GM19193 (cell line): Measurements from ENCODE around the gene TOMM40L.
A peak's percentile ranks its signal among the peaks of the same experiment; 100 is the strongest.

Experiments used
- POLR2A ChIP-seq: IDR thresholded peaks from 4 replicates; pipeline ENCODE4 v1.6.1; 2011; ENCODE audit not compliant: insufficient read depth, insufficient read length; ENCODE audit errors: extremely low read depth

The TOMM40L gene

DNA sequence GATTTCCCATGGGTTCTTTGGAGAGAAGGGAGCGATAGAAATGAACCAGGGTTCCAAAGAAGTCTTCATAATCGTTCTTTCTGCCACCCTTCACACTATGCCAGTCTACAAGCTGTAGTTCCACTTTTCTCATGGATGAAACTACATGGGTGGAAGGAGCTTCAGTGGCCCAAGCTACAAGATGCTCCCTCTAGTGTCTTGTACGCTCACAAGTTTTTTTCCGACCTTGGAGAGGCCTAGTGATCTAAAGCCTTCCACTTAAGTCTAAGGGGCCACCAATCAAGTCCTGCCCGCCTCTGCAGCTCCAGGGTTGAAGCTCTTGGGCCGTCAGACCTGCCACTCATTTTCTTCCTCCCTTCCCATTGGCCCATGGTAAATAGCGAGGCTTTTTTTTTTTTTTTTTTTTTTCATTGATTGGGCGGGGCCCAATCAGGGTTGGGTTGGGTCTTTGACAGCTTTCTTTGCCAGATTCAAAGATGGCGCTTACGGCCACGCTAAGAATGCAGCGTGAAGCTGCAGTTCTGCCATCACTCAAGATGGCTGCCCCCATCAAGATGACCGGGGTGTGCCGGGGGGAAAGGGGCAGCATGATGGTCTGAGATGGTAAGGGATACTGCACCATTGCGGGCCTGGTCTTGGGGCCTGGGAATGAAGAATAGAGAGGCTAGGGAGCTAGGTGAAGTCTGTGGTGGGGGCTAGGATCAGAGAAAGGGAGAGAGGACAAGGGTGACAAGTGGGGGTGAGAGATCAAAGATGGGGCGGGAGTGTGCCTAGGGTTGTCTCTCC, at the start of gene TOMM40L:
TOMM40L (plus strand) TSS at position 527 of the 786 bp plus-strand sequence. CDS start 430 bp downstream, outside the sequence.
- TF ChIP-seq POLR2A, result peak; percentile 65

GRCh38 chr1:161176468-161177111, 49.3 kb upstream of the TOMM40L start:
- no peak for TF ChIP-seq POLR2A

DNA sequence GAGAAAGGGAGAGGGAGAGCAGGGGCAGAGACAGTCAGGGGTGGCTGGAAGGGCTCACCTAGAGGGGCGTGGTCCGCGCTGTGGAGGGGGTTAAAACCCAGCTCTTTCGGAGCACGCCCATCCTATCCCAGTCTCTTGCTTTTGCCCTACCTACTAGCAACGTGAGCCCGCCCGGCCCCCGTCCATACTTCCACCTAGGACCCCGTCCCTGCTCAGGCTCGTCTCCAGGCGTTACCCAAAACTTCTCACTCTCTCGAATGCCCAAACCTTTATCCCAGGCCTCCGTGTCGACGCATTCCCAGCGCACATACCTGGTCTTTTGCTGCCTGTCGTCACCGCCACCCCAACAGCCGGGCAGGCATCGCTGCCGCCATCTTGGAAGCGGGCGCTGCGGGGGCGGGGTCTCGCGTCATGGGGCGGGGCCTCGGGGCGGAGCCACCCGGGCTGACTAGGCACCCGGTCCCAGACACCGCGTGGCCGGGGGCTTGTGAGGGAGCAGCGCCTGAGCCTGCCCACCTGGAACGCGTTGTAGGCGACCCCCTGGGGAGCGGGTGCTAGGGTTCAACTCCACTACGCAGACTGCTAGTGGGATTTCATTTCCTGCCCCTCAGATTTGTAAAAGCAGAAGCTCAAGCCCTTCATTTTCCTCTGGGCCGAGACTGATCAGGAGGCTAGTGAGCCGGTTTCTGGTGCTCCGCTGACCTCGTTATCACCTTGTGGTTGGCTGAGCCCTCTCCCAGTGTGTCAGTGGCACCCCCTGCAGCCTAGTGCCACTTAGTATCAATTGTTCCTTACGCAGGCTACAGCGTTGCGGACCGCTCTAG, 48.5 kb upstream of the TOMM40L start, which contains the start of gene B4GALT3:
B4GALT3 (minus strand) TSS at position 396 of the 824 bp plus-strand sequence. CDS start 1,447 bp downstream, outside the sequence.
- peak; percentile 90 for TF ChIP-seq POLR2A

DNA sequence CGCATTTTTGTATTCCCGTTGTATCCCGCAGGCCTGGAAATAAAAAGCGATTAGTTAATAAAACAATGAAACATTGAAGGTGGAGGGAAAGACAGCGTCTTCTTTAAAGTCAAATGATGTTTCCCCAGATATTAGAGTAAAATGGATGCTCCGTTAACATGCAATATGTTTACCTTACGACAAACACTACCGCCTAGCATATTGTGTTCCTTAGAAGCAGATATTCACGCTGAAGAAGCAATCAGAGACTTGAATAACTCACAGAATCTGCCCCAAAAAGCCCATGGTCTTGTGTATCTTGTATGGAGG, 48.0 kb upstream of the TOMM40L start:
- no peak for TF ChIP-seq POLR2A

GRCh38 chr1:161179698-161180097, 46.2 kb upstream of the TOMM40L start:
- TF ChIP-seq POLR2A, result no peak

DNA sequence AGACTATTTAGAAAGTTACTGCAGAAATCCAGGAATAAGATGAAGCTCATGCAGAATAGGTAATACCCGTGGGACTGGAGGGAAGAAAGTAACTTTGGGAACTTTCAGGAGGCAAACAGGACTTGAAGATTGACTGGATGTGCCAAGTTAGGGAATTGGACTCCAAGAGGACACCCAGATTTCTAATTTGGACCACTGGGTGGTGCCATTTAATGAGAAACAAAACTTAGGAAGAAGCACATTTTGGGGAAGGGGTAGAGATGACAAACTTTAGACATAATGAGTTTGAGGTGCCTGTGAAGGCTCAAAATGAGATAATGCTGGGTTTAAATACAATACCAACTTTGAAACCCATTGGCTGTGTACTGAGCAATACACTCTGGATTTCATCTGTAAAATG, 45.2 kb upstream of the TOMM40L start:
- TF ChIP-seq POLR2A, result no peak

DNA sequence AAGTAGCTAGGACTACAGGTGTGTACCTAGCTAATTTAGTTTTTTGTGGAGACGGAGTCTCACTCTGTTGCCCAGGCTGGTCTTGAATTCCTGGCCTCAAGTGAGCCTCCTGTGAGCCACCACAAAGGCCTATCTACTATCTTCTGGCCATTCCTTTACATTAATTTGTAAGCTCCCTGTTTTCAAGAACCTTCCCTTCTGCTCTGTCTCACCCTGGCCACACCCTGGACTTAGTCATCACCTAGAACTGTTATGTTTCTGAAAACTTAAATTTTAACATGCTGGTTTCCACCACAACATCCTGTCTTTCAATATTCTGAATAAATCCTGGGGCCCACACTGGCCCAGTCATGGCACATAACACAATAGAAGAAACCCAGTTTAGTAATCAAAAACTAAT, 43.6 kb upstream of the TOMM40L start:
- no peak for TF ChIP-seq POLR2A

GRCh38 chr1:161185282-161185682, 40.6 kb upstream of the TOMM40L start:
- TF ChIP-seq POLR2A, result no peak

GRCh38 chr1:161185732-161186311, 40.0 kb upstream of the TOMM40L start:
- no peak for TF ChIP-seq POLR2A

- TF ChIP-seq POLR2A, result no peak
Observed at GRCh38 chr1:161187311-161187710, 38.5 kb upstream of the TOMM40L start.

- no peak for TF ChIP-seq POLR2A
Observed at GRCh38 chr1:161188381-161188780, 37.5 kb upstream of the TOMM40L start.

GRCh38 chr1:161189036-161189435, 36.8 kb upstream of the TOMM40L start:
- no peak for TF ChIP-seq POLR2A

DNA sequence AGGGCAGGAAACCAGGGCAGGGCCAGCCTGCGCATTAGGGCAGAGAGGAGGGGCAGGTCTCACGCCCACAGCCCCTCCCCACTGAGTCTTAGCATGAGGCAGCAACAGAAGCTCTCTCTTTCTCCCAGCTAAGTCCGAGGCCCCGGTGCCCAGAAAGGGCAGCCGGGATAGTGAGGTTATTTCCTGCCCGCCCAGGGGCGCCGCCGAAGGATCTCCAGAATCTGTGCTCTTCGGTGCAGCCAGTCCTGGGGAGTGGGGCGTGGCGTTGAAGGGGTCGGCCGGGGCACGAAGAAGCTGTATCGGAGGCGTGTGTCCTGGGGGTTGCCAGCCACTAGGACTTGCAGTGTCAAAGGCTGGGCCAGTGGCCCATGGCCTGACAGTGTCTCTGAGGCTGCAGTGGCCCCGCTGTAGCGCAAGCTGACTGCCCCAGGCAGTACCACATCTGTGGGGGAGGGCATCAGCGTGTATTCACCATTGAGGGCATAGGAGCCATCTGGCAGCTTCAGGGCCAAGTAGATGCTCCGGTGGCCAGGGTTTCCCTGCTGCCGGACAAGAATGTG, 34.8 kb upstream of the TOMM40L start:
- TF ChIP-seq POLR2A, result no peak

- no peak for TF ChIP-seq POLR2A
Observed at GRCh38 chr1:161191971-161192370, 33.9 kb upstream of the TOMM40L start.
